GM12878 (cell line): ENCODE results near the gene SLC35F3. TPM values are rescaled to one million over a fixed set of nuclear protein-coding genes. Genes with fewer than 3 reads are reported as not detected.

Source experiments
- ATAC-seq: fragments of 200-7000 bp; cut with Tn5 transposase; 3 replicates; pipeline ENCODE4 v1.9.1; 2020; ENCODE audit warnings: mild to moderate bottlenecking, moderate library complexity
- BruUV-seq: library from RNA; stranded (reverse); fragments of 400-500 nt; replicated peaks from 2 replicates; lab custom pipeline; 2021; lab: Mats Ljungman, UMichigan
- CTCF ChIA-PET: fragments of 300-600 bp; sonication (Branson Sonifier 250); formaldehyde crosslinking; extraction: SDS; loops from one replicate; lab custom pipeline; 2021; ENCODE audit warnings: inconsistent platforms; lab: Yijun Ruan, JAX
- POLR2A ChIA-PET: fragments of 350-600 bp; formaldehyde crosslinking; extraction: SDS; loops from one replicate; lab custom pipeline; 2021; ENCODE audit warnings: inconsistent platforms; lab: Charles Lee
- RAD21 ChIA-PET: fragments of 300-600 bp; sonication (Branson Sonifier 250); formaldehyde crosslinking; loops from one replicate; lab custom pipeline; 2023; ENCODE audit warnings: antibody characterized with exemption; ENCODE audit not compliant: unreplicated experiment; lab: Charles Lee
- SMC1A ChIA-PET: fragments of 300-600 bp; sonication (Branson Sonifier 250); formaldehyde crosslinking; loops from one replicate; lab custom pipeline; 2023; ENCODE audit not compliant: unreplicated experiment, uncharacterized antibody; lab: Charles Lee
- DNase-seq: peaks from one replicate; pipeline ENCODE4 v3.0.0-alpha.2; 2011; ENCODE audit warnings: low read depth, low spot score
- FAIRE-seq: peaks from 3 replicates; lab custom pipeline; 2011; peaks lifted over from hg19 to GRCh38; lab: Jason Lieb, UNC
- H2AFZ ChIP-seq: 2 replicates; pipeline ENCODE4 v1.6.0; 2011; ENCODE audit warnings: low read depth, low read length, control low read depth; ENCODE audit not compliant: control insufficient read depth
- H3K27ac ChIP-seq: 2 replicates; pipeline ENCODE4 v1.5.1; 2011; ENCODE audit warnings: control low read depth; ENCODE audit not compliant: control insufficient read depth, insufficient read depth
- H3K27me3 ChIP-seq, 2 experiments: replicated peaks in 1 of 2; 2 replicates each; pipeline versions ENCODE4 v1.6.0 to v1.6.1; 2011; ENCODE audit warnings: low read length in 1 of 2; ENCODE audit not compliant: control insufficient read depth in 2 of 2, insufficient read depth in 2 of 2
- H3K36me3 ChIP-seq, 2 experiments: 2 replicates each; pipeline ENCODE4 v1.5.1; 2011; ENCODE audit warnings: low read length in 1 of 2; ENCODE audit not compliant: control insufficient read depth in 2 of 2, insufficient read depth in 2 of 2
- H3K4me1 ChIP-seq: 2 replicates; pipeline ENCODE4 v1.6.1; 2011; ENCODE audit warnings: mild to moderate bottlenecking, low read length, moderate library complexity, mixed read lengths; ENCODE audit not compliant: control insufficient read depth, insufficient read depth
- H3K4me2 ChIP-seq: 2 replicates; pipeline ENCODE4 v1.6.0; 2011; ENCODE audit warnings: control low read depth; ENCODE audit not compliant: control insufficient read depth, insufficient read depth
- H3K4me3 ChIP-seq: fragments of 200-600 bp; sonication (generic); 2 replicates; pipeline ENCODE4 v1.5.1; 2016
- H3K79me2 ChIP-seq: 2 replicates; pipeline ENCODE4 v1.6.0; 2011; ENCODE audit warnings: low read length; ENCODE audit not compliant: control insufficient read depth, insufficient read depth
- H3K9ac ChIP-seq: 2 replicates; pipeline ENCODE4 v1.8.0; 2011; ENCODE audit warnings: low read length, control low read depth, mixed read lengths; ENCODE audit not compliant: control insufficient read depth, insufficient read depth
- H3K9me3 ChIP-seq: replicated peaks from 3 replicates; pipeline ENCODE4 v1.5.1; 2011; ENCODE audit warnings: mild to moderate bottlenecking, low read length; ENCODE audit not compliant: control insufficient read depth, insufficient read depth
- H4K20me1 ChIP-seq: 2 replicates; pipeline ENCODE4 v1.6.0; 2011; ENCODE audit not compliant: control insufficient read depth, insufficient read depth
- CBX3 ChIP-seq: fragments of 200-600 bp; sonication (generic); IDR thresholded peaks from 2 replicates; pipeline ENCODE4 v1.6.1; 2016; ENCODE audit warnings: low read depth, borderline replicate concordance
- IKZF2 ChIP-seq, 2 experiments: fragments of 450-650 bp; IDR thresholded peaks; 2 replicates each; pipeline ENCODE4 v1.6.1; 2017; ENCODE audit warnings: mild to moderate bottlenecking in 2 of 2, moderate library complexity in 2 of 2
- MEF2A ChIP-seq: IDR thresholded peaks from 2 replicates; pipeline ENCODE4 v1.6.1; 2011; ENCODE audit warnings: low read depth, mild to moderate bottlenecking, low read length, moderate library complexity; ENCODE audit not compliant: insufficient read depth
- POLR2AphosphoS5 ChIP-seq: IDR thresholded peaks from 2 replicates; pipeline ENCODE4 v1.6.1; 2011; ENCODE audit warnings: mild to moderate bottlenecking, low read length, inconsistent platforms
- RAD21 ChIP-seq: IDR thresholded peaks from 2 replicates; pipeline ENCODE4 v1.6.1; 2011; ENCODE audit warnings: mild to moderate bottlenecking, low read depth, low read length, moderate library complexity; ENCODE audit not compliant: insufficient read depth
- RELA ChIP-seq: fragments of 450-650 bp; IDR thresholded peaks from 2 replicates; pipeline ENCODE4 v1.8.0; 2014; ENCODE audit warnings: borderline replicate concordance; ENCODE audit not compliant: partially characterized antibody
- SMAD1 ChIP-seq: fragments of 450-650 bp; IDR thresholded peaks from 2 replicates; pipeline ENCODE4 v1.6.1; 2018; ENCODE audit warnings: mild to moderate bottlenecking, low read depth; ENCODE audit not compliant: partially characterized antibody
- SPI1 ChIP-seq: IDR thresholded peaks from 2 replicates; pipeline ENCODE4 v1.6.1; 2011; ENCODE audit warnings: low read depth, mild to moderate bottlenecking, low read length, moderate library complexity, borderline replicate concordance; ENCODE audit not compliant: insufficient read depth
- TBL1XR1 ChIP-seq: IDR thresholded peaks from 2 replicates; pipeline ENCODE4 v1.6.1; 2012; ENCODE audit warnings: low read depth, low read length, improper control_type of control experiment
- WGBS: methylation state at CpG from one replicate; pipeline ENCODE4 v1.1.6; 2016; ENCODE audit warnings: low lambda C conversion rate; ENCODE audit not compliant: insufficient replicate concordance, insufficient coverage; ENCODE audit errors: missing lambda C conversion rate; 5-methylcytosine and 5-hydroxymethylcytosine counted together
- in situ Hi-C: fragments of 300-500 bp; cut with MboI; formaldehyde crosslinking; loops from 9 replicates; pipeline ENCODE4 v1.14.3; 2018; ENCODE audit warnings: mixed read lengths
- intact Hi-C: fragments of 100-400 bp; cut with micrococcal nuclease; formaldehyde crosslinking; loops from one replicate; pipeline ENCODE4 v1.14.2; 2022; ENCODE audit not compliant: unreplicated experiment
- polyA plus RNA-seq, 11 experiments: library from polyadenylated mRNA; depleted of rRNA in 4 of 11; unstranded in 6 of 11; stranded (reverse) in 5 of 11; fragments of >200 nt; fragmentation: Nextera tagmentation in 4 of 11; fragmentation: Illumina TruSeq in 1 of 11; extraction: Ambion mirVana in 4 of 11; extraction: Trizol in 1 of 11; gene quantifications; 1 replicate in 1 of 11; 2 replicates in 10 of 11; pipeline versions ENCODE4 v1.2.1 to v1.2.3, GENCODE V29; 2011 to 2016; ENCODE audit warnings: inconsistent platforms in 2 of 11, missing spikeins in 2 of 11, low read depth in 1 of 11
- total RNA-seq, 4 experiments: library from RNA; depleted of rRNA in 3 of 4; stranded (reverse); fragments of >200 nt in 3 of 4; fragmentation: Illumina TruSeq in 1 of 4; extraction: Trizol in 1 of 4; gene quantifications; 2 replicates each; pipeline versions ENCODE4 v1.2.1 to v1.2.3, GENCODE V29; 2013 to 2021
- TF ChIP-seq, protein P1 (sequence below): fragments of 450-650 bp; formaldehyde crosslinking; IDR thresholded peaks from 2 replicates; pipeline ENCODE4 v1.5.0; 2022; ENCODE audit warnings: mild to moderate bottlenecking, missing genetic modification characterization
- TF ChIP-seq, protein P2 (sequence below): IDR thresholded peaks from 2 replicates; pipeline ENCODE4 v1.6.1; 2011; ENCODE audit warnings: mild to moderate bottlenecking, low read depth, low read length, moderate library complexity; ENCODE audit not compliant: insufficient replicate concordance

Gene SLC35F3
- total and polyA plus RNA-seq, 10 of the 15 experiments (the other 5 are each of a cell fraction or from before 2014, with no cell fraction given) = 1.0 to 8.6 (median 5.7) TPM

DNA sequence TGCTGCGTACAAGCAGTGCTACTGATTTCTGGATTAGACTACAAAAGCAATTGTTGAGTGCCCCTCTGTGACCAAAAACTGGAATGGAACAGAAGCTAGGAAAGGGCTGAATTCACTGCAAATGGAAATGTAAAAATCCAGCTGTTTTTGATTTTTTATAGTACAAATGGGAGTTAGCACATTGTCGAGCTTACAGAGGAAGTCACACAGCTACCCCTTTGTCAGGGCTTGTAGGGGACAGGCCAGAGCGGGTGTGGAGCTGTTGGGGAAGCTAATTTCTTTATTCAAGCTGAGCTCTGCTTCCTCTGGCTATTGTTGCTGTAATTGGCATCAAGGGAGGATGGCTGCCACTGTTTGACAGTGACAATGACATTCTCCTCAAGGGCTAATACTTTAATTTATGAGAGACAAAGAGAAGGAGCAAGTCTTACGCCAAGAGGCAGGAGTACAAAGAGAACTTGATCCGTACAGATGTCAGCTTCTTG lies 96.1 kb downstream of the SLC35F3 start:
- no peaks in the 10 kb centered on the region for H3K79me2 ChIP-seq
- in situ Hi-C loops (no loop called here), intact Hi-C loops (no loop called here)
- H3K27me3 ChIP-seq = no peaks in the 10 kb centered on the region; a peak in 2 of 4 replicates
- TF ChIP-seq RAD21 = no peak
- H3K4me3 ChIP-seq = no peak overlapping the region
- ChIA-PET SMC1A (no interaction called here), CTCF (interaction anchor here (0.6 to 1.0 kb wide), 2 partner anchors 62 to 559 kb away, joined by 3 to 6 read pairs; no protein-coding TSS in a partner anchor), POLR2A (no interaction called here), RAD21 (no interaction called here)
- BruUV-seq = no TSS peak
- H4K20me1 ChIP-seq = no peaks in the 10 kb centered on the region
- FAIRE-seq = no peak
- no peak for ATAC-seq
- H3K9me3 ChIP-seq = no peaks in the 10 kb centered on the region
- no peak overlapping the region for H3K4me2 ChIP-seq
- no peak overlapping the region for H3K9ac ChIP-seq
- no peak overlapping the region for H2AFZ ChIP-seq
- no peaks in the 10 kb centered on the region for H3K36me3 ChIP-seq
- WGBS = 23% methylated on average over 5 of the region's 5 CpGs
- no peak overlapping the region for H3K27ac ChIP-seq
- H3K4me1 ChIP-seq = no peaks in the 10 kb centered on the region
- DNase-seq = no peak

DNA sequence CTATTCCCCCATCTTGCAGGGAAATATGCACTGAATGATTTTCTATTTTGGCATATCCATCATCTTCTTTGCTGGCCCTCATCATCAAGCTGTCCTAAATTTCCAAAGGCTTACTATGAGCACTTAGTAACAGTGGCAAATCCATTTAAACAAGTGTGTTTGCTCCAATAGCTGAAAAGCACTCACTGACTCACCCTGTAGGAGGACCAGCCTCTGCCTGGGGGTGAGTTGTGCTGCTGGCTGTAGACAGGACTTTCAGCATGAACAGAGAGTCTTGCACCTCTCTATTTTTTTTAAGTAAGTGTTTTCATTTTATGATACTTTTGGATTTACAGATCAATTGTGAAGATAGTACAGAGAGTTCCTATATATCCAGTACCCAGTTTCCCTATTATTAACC lies 97.3 kb downstream of the SLC35F3 start:
- no peak overlapping the region for H3K9ac ChIP-seq
- BruUV-seq = no TSS peak

More for the DNA sequence above, 97.3 kb downstream of the SLC35F3 start:
- FAIRE-seq = no peak
- DNase-seq = no peak
- in situ Hi-C loops = no loop called here
- ChIA-PET SMC1A (no interaction called here), CTCF (no interaction called here), RAD21 (no interaction called here), POLR2A (no interaction called here)
- no peaks in the 10 kb centered on the region; a peak in 1 of 4 replicates for H3K27me3 ChIP-seq
- H3K4me2 ChIP-seq = no peak overlapping the region
- no peak for ATAC-seq
- no peak overlapping the region for H3K27ac ChIP-seq
- no peaks in the 10 kb centered on the region for H3K36me3 ChIP-seq
- no peak overlapping the region for H3K4me3 ChIP-seq
- H2AFZ ChIP-seq = no peak overlapping the region
- no peaks in the 10 kb centered on the region for H3K4me1 ChIP-seq
- no peaks in the 10 kb centered on the region for H4K20me1 ChIP-seq
- TF ChIP-seq SPI1 = no peak
- TF ChIP-seq RELA = no peak
- TF ChIP-seq SMAD1 = no peak
- no peak for TF ChIP-seq TBL1XR1
- TF ChIP-seq MEF2A = no peak
- TF ChIP-seq CBX3 = no peak
- no peak for TF ChIP-seq IKZF2 (IDR thresholded peaks at IDR 0.05)
- TF ChIP-seq, protein P1, sequence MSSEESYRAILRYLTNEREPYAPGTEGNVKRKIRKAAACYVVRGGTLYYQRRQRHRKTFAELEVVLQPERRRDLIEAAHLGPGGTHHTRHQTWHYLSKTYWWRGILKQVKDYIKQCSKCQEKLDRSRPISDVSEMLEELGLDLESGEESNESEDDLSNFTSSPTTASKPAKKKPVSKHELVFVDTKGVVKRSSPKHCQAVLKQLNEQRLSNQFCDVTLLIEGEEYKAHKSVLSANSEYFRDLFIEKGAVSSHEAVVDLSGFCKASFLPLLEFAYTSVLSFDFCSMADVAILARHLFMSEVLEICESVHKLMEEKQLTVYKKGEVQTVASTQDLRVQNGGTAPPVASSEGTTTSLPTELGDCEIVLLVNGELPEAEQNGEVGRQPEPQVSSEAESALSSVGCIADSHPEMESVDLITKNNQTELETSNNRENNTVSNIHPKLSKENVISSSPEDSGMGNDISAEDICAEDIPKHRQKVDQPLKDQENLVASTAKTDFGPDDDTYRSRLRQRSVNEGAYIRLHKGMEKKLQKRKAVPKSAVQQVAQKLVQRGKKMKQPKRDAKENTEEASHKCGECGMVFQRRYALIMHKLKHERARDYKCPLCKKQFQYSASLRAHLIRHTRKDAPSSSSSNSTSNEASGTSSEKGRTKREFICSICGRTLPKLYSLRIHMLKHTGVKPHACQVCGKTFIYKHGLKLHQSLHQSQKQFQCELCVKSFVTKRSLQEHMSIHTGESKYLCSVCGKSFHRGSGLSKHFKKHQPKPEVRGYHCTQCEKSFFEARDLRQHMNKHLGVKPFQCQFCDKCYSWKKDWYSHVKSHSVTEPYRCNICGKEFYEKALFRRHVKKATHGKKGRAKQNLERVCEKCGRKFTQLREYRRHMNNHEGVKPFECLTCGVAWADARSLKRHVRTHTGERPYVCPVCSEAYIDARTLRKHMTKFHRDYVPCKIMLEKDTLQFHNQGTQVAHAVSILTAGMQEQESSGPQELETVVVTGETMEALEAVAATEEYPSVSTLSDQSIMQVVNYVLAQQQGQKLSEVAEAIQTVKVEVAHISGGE (CRISPR knock-in tag) = no peak
- TF ChIP-seq POLR2AphosphoS5 = no peak
- TF ChIP-seq, protein P2, sequence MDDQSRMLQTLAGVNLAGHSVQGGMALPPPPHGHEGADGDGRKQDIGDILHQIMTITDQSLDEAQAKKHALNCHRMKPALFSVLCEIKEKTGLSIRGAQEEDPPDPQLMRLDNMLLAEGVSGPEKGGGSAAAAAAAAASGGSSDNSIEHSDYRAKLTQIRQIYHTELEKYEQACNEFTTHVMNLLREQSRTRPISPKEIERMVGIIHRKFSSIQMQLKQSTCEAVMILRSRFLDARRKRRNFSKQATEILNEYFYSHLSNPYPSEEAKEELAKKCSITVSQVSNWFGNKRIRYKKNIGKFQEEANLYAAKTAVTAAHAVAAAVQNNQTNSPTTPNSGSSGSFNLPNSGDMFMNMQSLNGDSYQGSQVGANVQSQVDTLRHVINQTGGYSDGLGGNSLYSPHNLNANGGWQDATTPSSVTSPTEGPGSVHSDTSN = no peak
- H3K79me2 ChIP-seq = no peaks in the 10 kb centered on the region
- no peaks in the 10 kb centered on the region for H3K9me3 ChIP-seq
- intact Hi-C loops = no loop called here
